Measurements from ENCODE around the gene AGBL2.
"Not testable (repeated sequence)": the region's sequence is repeated elsewhere in the genome, so short reads cannot be mapped to it uniquely, and the experiment has no call there.

AGBL2 gene

GRCh38 chr11:47715082-47715669 lies at the start of gene AGBL2:
TSS of gene AGBL2 (minus strand) at chr11:47715369. CDS start at chr11:47714650, 719 bp downstream.
- DNase-seq, result peak; percentile 48 to 88

DNA sequence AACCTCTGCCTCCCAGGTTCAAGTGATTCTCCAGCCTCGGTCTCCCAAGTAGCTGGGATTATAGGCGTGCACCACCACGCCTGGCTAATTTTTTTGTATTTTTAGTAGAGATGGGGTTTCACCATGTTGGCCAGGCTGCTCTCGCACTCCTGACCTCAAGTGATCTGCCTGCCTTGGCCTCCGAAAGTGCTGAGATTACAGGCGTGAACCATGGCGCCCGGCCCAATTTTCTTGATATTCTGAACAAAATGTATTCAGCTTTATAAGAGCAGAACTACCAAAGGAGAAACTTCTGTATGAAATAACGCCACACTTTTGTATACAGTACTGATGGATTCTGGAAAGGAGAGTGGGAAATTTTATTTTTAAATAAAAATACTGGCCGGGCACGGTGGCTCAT lies 44.1 kb upstream of the AGBL2 start:
- DNase-seq, result not testable (repeated sequence)

DNA sequence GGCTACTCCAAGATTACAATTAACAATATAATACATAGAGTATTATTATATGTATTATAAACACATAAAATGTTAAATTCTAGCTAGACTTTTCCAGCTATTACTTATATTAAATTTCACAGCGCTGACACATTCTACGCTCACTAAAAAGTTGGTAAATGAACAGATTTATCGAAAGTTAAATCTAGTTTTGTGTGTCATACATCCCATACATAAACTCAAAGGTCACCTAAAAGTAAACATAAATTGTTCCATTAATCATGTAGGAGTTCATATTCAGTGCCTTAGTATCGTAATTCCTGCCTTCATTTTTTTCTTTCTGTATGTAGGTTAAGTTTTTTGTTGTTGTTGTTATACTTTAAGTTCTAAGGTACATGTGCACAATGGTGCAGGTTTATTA lies 41.0 kb upstream of the AGBL2 start:
- no peak for DNase-seq

DNA sequence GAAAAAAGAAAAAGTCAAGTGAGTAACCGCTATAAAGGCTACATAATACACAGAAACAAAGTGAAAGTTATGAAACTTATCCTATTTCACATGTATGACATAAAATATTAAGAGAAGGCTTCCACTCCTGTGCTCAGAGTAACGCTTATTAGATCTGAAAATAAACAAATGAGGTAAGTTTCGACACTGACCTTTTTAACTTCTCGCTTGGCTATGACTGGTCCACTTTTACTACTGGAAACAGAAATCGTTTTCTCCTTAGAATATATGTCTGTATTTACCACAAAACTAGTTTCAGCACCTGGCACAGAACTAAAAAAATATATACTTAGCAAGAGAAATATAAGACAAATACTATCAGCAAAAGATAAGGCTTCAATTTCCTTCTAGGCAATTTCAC lies 35.6 kb upstream of the AGBL2 start:
- DNase-seq, result no peak

- DNase-seq, result not testable (repeated sequence)
These were observed 27.3 kb upstream of the AGBL2 start for GRCh38 chr11:47742494-47742893.

- DNase-seq, result not testable (repeated sequence)
These were observed 22.6 kb upstream of the AGBL2 start for GRCh38 chr11:47737817-47738216.

GRCh38 chr11:47732271-47732670 lies 17.1 kb upstream of the AGBL2 start:
- no peak for DNase-seq

- DNase-seq, result no peak
These were observed 16.3 kb upstream of the AGBL2 start for GRCh38 chr11:47731475-47731874.

GRCh38 chr11:47726878-47727514 lies 11.8 kb upstream of the AGBL2 start:
- no peak for DNase-seq

- DNase-seq, result no peak
These were observed 10.9 kb upstream of the AGBL2 start for GRCh38 chr11:47726118-47726442.

GRCh38 chr11:47725442-47726117 lies 10.4 kb upstream of the AGBL2 start:
- DNase-seq, result no peak

DNA sequence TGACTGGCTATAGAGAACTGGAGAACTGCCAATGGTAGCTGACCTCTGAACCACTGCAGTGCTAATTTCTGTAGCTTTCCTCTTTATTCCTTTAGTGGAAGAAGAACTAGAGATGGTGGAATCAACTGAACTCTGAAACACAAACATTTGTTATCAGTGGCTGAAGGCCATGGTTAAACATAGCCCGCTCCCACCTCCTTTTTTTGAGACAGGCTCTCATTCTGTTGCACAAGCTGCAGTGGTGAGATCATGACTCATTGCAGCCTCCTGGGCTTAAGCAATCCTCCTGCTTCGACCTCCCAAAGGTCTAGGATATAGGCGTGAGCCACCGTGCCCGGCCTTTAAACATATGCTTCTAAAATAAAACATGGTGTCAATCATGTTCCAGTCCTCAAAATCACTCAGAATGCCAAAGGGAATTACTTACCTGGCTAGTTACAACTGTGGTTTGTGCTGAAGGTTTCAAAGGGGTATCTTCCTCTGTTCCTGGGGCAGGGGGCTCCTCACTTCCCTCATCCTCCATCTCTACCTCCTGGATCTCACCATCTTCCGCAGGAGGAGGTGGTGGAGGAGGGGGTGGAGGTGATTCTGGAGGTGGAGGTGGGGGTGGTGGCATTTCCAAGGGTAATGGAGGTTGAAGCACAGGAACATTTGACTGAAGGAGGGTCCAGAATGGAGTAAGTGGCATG lies 9.0 kb upstream of the AGBL2 start:
- DNase-seq, result no peak

- no peak for DNase-seq
These were observed 7.9 kb upstream of the AGBL2 start for GRCh38 chr11:47723041-47723440.

DNA sequence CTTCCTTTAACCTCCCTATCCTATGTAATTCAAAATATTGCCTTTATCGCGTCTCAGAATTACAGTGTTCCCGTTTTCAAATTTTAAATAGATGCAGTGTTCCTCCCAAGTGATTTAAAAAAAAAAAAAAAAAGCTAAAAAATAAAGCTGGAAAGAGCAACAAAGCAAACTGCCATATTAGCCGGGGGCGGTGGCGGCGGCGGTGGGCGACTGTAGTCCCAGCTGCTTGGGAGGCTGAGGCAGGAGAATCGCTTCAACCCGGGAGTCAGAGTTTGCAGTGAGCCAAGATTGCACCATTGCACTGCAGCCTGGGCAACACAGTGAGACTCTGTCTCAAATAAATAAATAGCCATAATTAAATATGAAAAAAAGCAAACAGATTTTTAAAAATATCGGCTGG lies 5.5 kb upstream of the AGBL2 start:
- no peak for DNase-seq

- DNase-seq, result peak in 1 of 2 experiments; percentile 12
These were observed 1.5 kb upstream of the AGBL2 start for GRCh38 chr11:47716692-47717091.

DNA sequence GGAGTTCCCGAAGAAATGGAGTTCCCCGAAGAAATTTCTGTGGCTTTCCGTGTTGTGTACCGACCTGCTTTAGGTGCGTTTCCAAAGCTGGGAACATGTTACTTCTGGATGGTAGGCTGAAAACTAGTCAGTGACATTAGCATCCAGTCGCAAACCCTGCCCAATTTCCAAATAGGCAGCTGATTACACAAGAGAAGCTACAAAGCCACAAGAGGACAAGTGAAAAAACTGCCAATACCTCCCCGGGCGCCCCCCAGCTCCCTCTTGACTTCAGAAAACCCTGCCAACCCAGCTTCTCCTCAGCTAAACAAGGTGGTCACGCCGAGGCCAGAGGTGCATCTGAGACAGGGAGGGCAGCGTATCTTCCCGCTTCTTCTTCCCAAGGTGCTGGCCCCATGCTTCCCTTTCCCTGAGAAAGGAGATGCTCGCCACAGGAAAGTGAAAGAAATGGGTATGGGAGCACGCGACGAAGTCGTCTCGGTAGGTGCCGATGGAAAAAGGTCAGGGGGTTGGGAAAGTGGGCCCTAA lies 551 bp downstream of the AGBL2 start:
- peak in 1 of 2 experiments; percentile 51 for DNase-seq

- DNase-seq, result no peak
These were observed 3.4 kb downstream of the AGBL2 start for GRCh38 chr11:47711816-47712215.

- no peak for DNase-seq
These were observed 3.9 kb downstream of the AGBL2 start for GRCh38 chr11:47711225-47711624.

- not testable (repeated sequence) for DNase-seq
These were observed 7.8 kb downstream of the AGBL2 start for GRCh38 chr11:47707275-47707786.

DNA sequence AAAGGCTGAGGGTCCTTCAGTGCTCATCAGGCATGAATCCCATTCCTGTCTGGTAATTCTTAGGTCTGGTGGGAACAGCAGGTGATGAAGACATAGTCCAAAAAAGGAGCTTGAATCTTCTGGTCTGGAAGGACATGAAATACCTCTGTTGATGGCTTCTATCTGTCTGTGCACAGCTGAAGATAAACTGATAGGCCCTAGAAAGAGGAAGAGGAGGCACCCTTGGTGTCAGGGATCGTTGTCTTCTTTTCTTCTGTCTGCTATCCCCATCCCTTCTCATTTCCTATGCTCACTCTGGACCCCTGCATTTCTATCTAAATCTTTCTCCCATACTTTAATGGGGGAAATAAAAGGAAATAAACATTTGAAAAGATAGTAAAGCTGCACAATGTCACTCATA lies 9.4 kb downstream of the AGBL2 start:
- DNase-seq, result no peak

DNA sequence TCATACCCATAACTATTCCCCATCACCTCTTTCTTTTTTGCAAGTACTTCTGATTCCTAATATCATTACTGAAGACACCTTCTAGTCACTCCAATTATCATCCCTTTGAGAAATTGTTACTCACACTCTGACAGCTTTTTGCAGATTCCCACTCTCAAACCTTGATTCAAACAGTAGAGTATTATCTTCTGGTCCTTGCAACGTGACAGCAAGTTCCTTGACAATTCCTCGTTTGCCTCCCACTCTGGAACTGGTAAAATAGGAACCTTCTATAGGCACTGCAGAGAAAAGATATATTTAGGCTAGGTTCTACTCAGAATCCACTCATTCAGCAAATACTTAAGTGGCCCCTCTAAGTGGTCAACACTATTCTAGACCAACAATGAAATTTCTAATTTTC lies 23.2 kb downstream of the AGBL2 start:
- DNase-seq, result no peak

- no peak for DNase-seq
These were observed 25.7 kb downstream of the AGBL2 start for GRCh38 chr11:47689480-47689879.

DNA sequence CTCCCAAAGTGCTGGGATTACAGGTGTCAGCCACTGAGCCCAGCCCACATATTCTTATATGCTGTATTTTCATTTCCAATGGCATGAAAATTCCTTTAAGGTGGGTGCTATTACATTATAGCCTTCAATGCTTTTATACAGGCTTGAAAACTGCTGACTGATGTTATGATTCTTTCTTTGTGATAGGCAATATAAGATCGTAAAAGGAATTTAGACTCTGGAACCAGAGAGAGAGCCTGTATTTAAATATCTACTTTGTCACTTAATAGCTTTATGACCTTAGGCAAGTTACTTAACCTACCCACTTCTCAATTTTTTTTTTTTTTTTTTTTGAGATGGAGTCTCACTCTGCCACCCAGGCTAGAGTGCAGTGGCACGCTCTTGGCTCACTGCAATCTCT lies 26.2 kb downstream of the AGBL2 start:
- DNase-seq, result no peak

All from NCI-H526 (cell line).